GM19023 (cell line): Measurements from ENCODE around the gene PDLIM7.

Source experiments
- ATAC-seq: cut with Tn5 transposase; IDR thresholded peaks from one replicate; pipeline ENCODE4 v1.9.1; 2021; ENCODE audit warnings: mild to moderate bottlenecking, moderate library complexity; ENCODE audit not compliant: unreplicated experiment

Gene PDLIM7

GRCh38 chr5:177446200-177447065 lies 51.0 kb downstream of the PDLIM7 start, which contains the start of gene PRR7:
Gene PRR7 (plus strand): TSS chr5:177446814. CDS start chr5:177455068, 8,254 bp downstream.
- ATAC-seq: peak; percentile 54

GRCh38 chr5:177445917-177446199 lies 51.5 kb downstream of the PDLIM7 start:
- no peak for ATAC-seq

- no peak for ATAC-seq
These were observed 52.1 kb downstream of the PDLIM7 start for GRCh38 chr5:177445052-177445916.

- ATAC-seq: no peak
These were observed 53.0 kb downstream of the PDLIM7 start for GRCh38 chr5:177444106-177445051.

GRCh38 chr5:177443144-177443983 lies 54.0 kb downstream of the PDLIM7 start:
- ATAC-seq: no peak

- ATAC-seq: no peak
These were observed 55.2 kb downstream of the PDLIM7 start for GRCh38 chr5:177442066-177442826.

- ATAC-seq: no peak
These were observed 56.2 kb downstream of the PDLIM7 start for GRCh38 chr5:177440990-177441780.

GRCh38 chr5:177440211-177440989 lies 57.0 kb downstream of the PDLIM7 start:
- ATAC-seq: no peak

GRCh38 chr5:177439518-177440053 lies 57.8 kb downstream of the PDLIM7 start:
- ATAC-seq: no peak

- no peak for ATAC-seq
These were observed 58.9 kb downstream of the PDLIM7 start for GRCh38 chr5:177438468-177438867.

GRCh38 chr5:177437623-177438022 lies 59.8 kb downstream of the PDLIM7 start:
- ATAC-seq: no peak

- ATAC-seq: no peak
These were observed 61.4 kb downstream of the PDLIM7 start for GRCh38 chr5:177435847-177436536.

- ATAC-seq: no peak
These were observed 62.3 kb downstream of the PDLIM7 start for GRCh38 chr5:177434942-177435738.

GRCh38 chr5:177434437-177434836 lies 63.0 kb downstream of the PDLIM7 start:
- ATAC-seq: no peak

GRCh38 chr5:177433658-177434217 lies 63.7 kb downstream of the PDLIM7 start:
- no peak for ATAC-seq
